H9 (cell line): Measurements from ENCODE around the gene ALG9. TPM values are rescaled to one million over a fixed set of nuclear protein-coding genes. Genes with fewer than 3 reads are reported as not detected.

Experiments used
- DNase-seq: peaks from one replicate; pipeline ENCODE4 v3.0.0-alpha.2; 2017
- H2AFZ ChIP-seq: one replicate; pipeline ENCODE4 v1.6.1; 2013; ENCODE audit warnings: mild to moderate bottlenecking, low read length, control low read depth, moderate library complexity
- H2AK5ac ChIP-seq: 2 replicates; pipeline ENCODE4 v1.6.1; 2013; ENCODE audit warnings: low read length, control low read depth, mixed read lengths; ENCODE audit not compliant: insufficient read length
- H2BK120ac ChIP-seq: one replicate; pipeline ENCODE4 v1.6.1; 2013; ENCODE audit warnings: low read depth, mild to moderate bottlenecking, low read length, control low read depth, inconsistent platforms; ENCODE audit not compliant: poor library complexity, severe bottlenecking
- H2BK12ac ChIP-seq: 2 replicates; pipeline ENCODE4 v1.6.1; 2013; ENCODE audit warnings: low read length, control low read depth, mixed read lengths, low read depth; ENCODE audit not compliant: insufficient read length
- H2BK15ac ChIP-seq: 2 replicates; pipeline ENCODE4 v1.6.1; 2013; ENCODE audit warnings: low read depth, low read length, control low read depth
- H2BK20ac ChIP-seq: one replicate; pipeline ENCODE4 v1.6.1; 2013; ENCODE audit warnings: low read depth, mild to moderate bottlenecking, low read length, control low read depth, inconsistent platforms; ENCODE audit not compliant: poor library complexity, severe bottlenecking
- H2BK5ac ChIP-seq: 2 replicates; pipeline ENCODE4 v1.6.1; 2013; ENCODE audit warnings: low read length, control low read depth, mixed read lengths; ENCODE audit not compliant: insufficient read length
- H3K14ac ChIP-seq: 2 replicates; pipeline ENCODE4 v1.6.1; 2013; ENCODE audit warnings: low read length, control low read depth; ENCODE audit not compliant: insufficient read depth
- H3K18ac ChIP-seq: 2 replicates; pipeline ENCODE4 v1.6.1; 2013; ENCODE audit warnings: low read depth, mild to moderate bottlenecking, mixed read lengths, low read length, control low read depth; ENCODE audit not compliant: insufficient read length
- H3K23ac ChIP-seq: 2 replicates; pipeline ENCODE4 v1.6.1; 2013; ENCODE audit warnings: low read length, control low read depth, mixed read lengths, low read depth; ENCODE audit not compliant: insufficient read length
- H3K23me2 ChIP-seq: 2 replicates; pipeline ENCODE4 v1.6.1; 2013; ENCODE audit warnings: low read depth, mild to moderate bottlenecking, mixed read lengths, low read length, control low read depth; ENCODE audit not compliant: insufficient read length, poor library complexity, severe bottlenecking
- H3K27ac ChIP-seq: 2 replicates; pipeline ENCODE4 v1.5.1; 2013; ENCODE audit warnings: low read length, control low read depth, mixed read lengths, low read depth; ENCODE audit not compliant: insufficient read length
- H3K27me3 ChIP-seq: 2 replicates; pipeline ENCODE4 v1.6.1; 2013; ENCODE audit warnings: low read length, control low read depth, inconsistent platforms; ENCODE audit not compliant: insufficient read depth
- H3K4ac ChIP-seq: 2 replicates; pipeline ENCODE4 v1.6.1; 2013; ENCODE audit warnings: low read depth, mild to moderate bottlenecking, control low read depth, inconsistent platforms, low read length, moderate library complexity
- H3K4me1 ChIP-seq: 2 replicates; pipeline ENCODE4 v1.6.1; 2013; ENCODE audit warnings: low read length, control low read depth, inconsistent platforms; ENCODE audit not compliant: insufficient read depth
- H3K4me2 ChIP-seq: 2 replicates; pipeline ENCODE4 v1.6.1; 2013; ENCODE audit warnings: low read length, control low read depth, mixed read lengths; ENCODE audit not compliant: insufficient read length, insufficient read depth
- H3K56ac ChIP-seq: 2 replicates; pipeline ENCODE4 v1.6.1; 2013; ENCODE audit warnings: low read depth, mild to moderate bottlenecking, mixed read lengths, low read length, control low read depth; ENCODE audit not compliant: insufficient read length
- H3K79me1 ChIP-seq: 2 replicates; pipeline ENCODE4 v1.6.1; 2013; ENCODE audit warnings: low read depth, mild to moderate bottlenecking, moderate library complexity, low read length, control low read depth, inconsistent platforms; ENCODE audit not compliant: insufficient read depth, poor library complexity, severe bottlenecking
- H3K79me2 ChIP-seq: 2 replicates; pipeline ENCODE4 v1.6.1; 2013; ENCODE audit warnings: low read length, control low read depth, inconsistent platforms; ENCODE audit not compliant: insufficient read depth
- H3K9ac ChIP-seq: 2 replicates; pipeline ENCODE4 v1.6.1; 2013; ENCODE audit warnings: low read length, control low read depth, mixed read lengths; ENCODE audit not compliant: insufficient read length; ENCODE audit errors: extremely low read depth
- H3K9me3 ChIP-seq: one replicate; pipeline ENCODE4 v1.6.1; 2013; ENCODE audit warnings: low read depth, low read length, inconsistent platforms; ENCODE audit not compliant: control insufficient read depth
- H3T11ph ChIP-seq: one replicate; pipeline ENCODE4 v1.6.1; 2013; ENCODE audit warnings: mild to moderate bottlenecking, low read length, control low read depth, inconsistent platforms
- H4K20me1 ChIP-seq: one replicate; pipeline ENCODE4 v1.6.1; 2013; ENCODE audit not compliant: control insufficient read depth, insufficient read length, insufficient read depth
- H4K5ac ChIP-seq: 2 replicates; pipeline ENCODE4 v1.6.1; 2013; ENCODE audit warnings: low read depth, mild to moderate bottlenecking, mixed read lengths, low read length, control low read depth; ENCODE audit not compliant: insufficient read length
- H4K8ac ChIP-seq: replicated peaks from 2 replicates; pipeline ENCODE4 v1.6.1; 2013; ENCODE audit warnings: low read length, control low read depth, mixed read lengths, low read depth; ENCODE audit not compliant: insufficient read length
- H4K91ac ChIP-seq: 2 replicates; pipeline ENCODE4 v1.6.1; 2013; ENCODE audit warnings: low read depth, mild to moderate bottlenecking, moderate library complexity, mixed read lengths, low read length, control low read depth; ENCODE audit not compliant: insufficient read length
- H3K27ac Mint-ChIP-seq, 3 experiments: 2 replicates in 2 of 3; 3 replicates in 1 of 3; pipeline ENCODE4 v1.8.0; 2020 to 2021; ENCODE audit warnings: mixed read lengths in 3 of 3, mild to moderate bottlenecking in 1 of 3, moderate library complexity in 1 of 3
- H3K27me3 Mint-ChIP-seq: 2 replicates; pipeline ENCODE4 v1.8.0; 2021; ENCODE audit warnings: low read depth, mild to moderate bottlenecking, moderate library complexity, mixed read lengths
- H3K36me3 Mint-ChIP-seq, 3 experiments: 2 replicates in 2 of 3; 3 replicates in 1 of 3; pipeline ENCODE4 v1.8.0; 2020 to 2021; ENCODE audit warnings: low read depth in 3 of 3, mixed read lengths in 3 of 3; ENCODE audit not compliant: insufficient read depth in 1 of 3
- H3K4me1 Mint-ChIP-seq, 2 experiments: 2 replicates each; pipeline ENCODE4 v1.8.0; 2020; ENCODE audit warnings: mixed read lengths in 2 of 2
- H3K4me3 Mint-ChIP-seq, 2 experiments: 2 replicates in 1 of 2; 3 replicates in 1 of 2; pipeline ENCODE4 v1.8.0; 2020 to 2021; ENCODE audit warnings: mild to moderate bottlenecking in 2 of 2, mixed read lengths in 2 of 2, moderate library complexity in 1 of 2
- H3K9me3 Mint-ChIP-seq, 2 experiments: 2 replicates in 1 of 2; 3 replicates in 1 of 2; pipeline ENCODE4 v1.8.0; 2020; ENCODE audit warnings: mild to moderate bottlenecking in 2 of 2, mixed read lengths in 2 of 2, moderate library complexity in 1 of 2
- WGBS: extraction: QIAGEN DNeasy Blood & Tissue Kit; methylation state at CpG from one replicate; pipeline ENCODE4 v1.1.7; 2013; ENCODE audit warnings: missing lambda C conversion rate, low lambda C conversion rate, mixed read lengths; ENCODE audit not compliant: insufficient read length; ENCODE audit errors: extremely low coverage; 5-methylcytosine and 5-hydroxymethylcytosine counted together
- total RNA-seq: library from RNA; stranded (reverse); gene quantifications from 2 replicates; pipeline ENCODE4 v1.2.1, GENCODE V29; 2021
- TF ChIP-seq, protein P1 (sequence below): fragments of 200-600 bp; sonication (generic); conservative IDR thresholded peaks from 3 replicates; pipeline ENCODE4 v1.8.0; 2021; ENCODE audit warnings: antibody characterized with exemption, mild to moderate bottlenecking

The ALG9 gene
- total RNA-seq, 1 experiment from 2014 or later = 26.0 TPM

DNA sequence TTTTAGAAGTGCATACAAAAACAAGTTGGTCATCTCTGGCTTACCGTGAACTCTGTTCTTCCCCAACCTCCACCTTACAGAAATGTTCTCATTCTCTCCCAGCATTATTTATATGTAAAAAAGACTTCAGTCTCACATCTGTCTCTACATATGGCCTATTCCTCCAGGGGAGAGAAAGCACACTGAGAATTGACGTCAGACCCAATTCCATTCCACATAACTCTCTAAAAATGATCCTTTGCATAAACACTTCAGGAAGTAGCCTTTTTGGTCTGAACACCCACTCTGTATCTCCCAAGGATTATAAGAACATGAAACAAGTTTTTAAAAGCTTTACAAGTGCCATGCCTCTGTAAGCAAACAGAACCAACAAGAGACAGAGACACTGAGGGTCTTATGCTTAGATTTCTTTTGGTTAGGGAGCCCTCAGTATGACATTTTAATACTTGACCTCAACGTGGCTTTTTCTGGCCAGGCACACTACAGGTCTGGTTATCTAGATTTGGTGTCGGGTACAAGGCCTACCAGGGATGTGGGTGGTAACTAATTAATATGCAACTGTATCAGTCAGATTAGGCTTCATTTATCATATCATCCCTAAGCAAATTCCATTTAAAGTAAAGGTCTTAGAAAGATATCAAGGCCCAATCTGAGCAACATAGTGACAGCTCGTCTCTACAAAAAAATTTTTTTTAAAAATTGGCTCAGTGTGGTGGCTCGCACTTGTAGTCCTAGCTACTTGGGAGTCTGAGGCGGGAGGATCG lies 56.6 kb downstream of the ALG9 start:
- H4K91ac ChIP-seq = no peak overlapping the region
- TF ChIP-seq, protein P1, sequence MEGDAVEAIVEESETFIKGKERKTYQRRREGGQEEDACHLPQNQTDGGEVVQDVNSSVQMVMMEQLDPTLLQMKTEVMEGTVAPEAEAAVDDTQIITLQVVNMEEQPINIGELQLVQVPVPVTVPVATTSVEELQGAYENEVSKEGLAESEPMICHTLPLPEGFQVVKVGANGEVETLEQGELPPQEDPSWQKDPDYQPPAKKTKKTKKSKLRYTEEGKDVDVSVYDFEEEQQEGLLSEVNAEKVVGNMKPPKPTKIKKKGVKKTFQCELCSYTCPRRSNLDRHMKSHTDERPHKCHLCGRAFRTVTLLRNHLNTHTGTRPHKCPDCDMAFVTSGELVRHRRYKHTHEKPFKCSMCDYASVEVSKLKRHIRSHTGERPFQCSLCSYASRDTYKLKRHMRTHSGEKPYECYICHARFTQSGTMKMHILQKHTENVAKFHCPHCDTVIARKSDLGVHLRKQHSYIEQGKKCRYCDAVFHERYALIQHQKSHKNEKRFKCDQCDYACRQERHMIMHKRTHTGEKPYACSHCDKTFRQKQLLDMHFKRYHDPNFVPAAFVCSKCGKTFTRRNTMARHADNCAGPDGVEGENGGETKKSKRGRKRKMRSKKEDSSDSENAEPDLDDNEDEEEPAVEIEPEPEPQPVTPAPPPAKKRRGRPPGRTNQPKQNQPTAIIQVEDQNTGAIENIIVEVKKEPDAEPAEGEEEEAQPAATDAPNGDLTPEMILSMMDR = no peak
- WGBS = no CpG with 5 or more reads among the region's 8 CpGs
- no peak overlapping the region for H3T11ph ChIP-seq
- no peaks in the 10 kb centered on the region for H3K23me2 ChIP-seq
- no peak overlapping the region for H3K9ac ChIP-seq
- H4K5ac ChIP-seq = no peak overlapping the region
- no peak overlapping the region for H3K4me2 ChIP-seq
- no peak overlapping the region for H2AK5ac ChIP-seq
- H2BK20ac ChIP-seq = no peak overlapping the region
- no peak overlapping the region for H3K4me3 Mint-ChIP-seq
- H3K56ac ChIP-seq = no peak overlapping the region
- H4K8ac ChIP-seq = no peak overlapping the region
- H3K27ac Mint-ChIP-seq = no peak overlapping the region
- H3K4ac ChIP-seq = no peak overlapping the region
- no peaks in the 10 kb centered on the region for H3K79me1 ChIP-seq
- H2BK5ac ChIP-seq = no peak overlapping the region
- peaks cover 0 to 1% (median 0%) of the 10 kb centered on the region in 3 experiments; a peak in 1 of 7 replicates for H3K36me3 Mint-ChIP-seq
- no peak overlapping the region for H2AFZ ChIP-seq
- no peaks in the 10 kb centered on the region for H3K27me3 Mint-ChIP-seq
- H3K79me2 ChIP-seq = no peaks in the 10 kb centered on the region
- H3K27me3 ChIP-seq = no peaks in the 10 kb centered on the region
- H4K20me1 ChIP-seq = no peaks in the 10 kb centered on the region
- no peak for DNase-seq
- H3K14ac ChIP-seq = no peak overlapping the region
- no peaks in the 10 kb centered on the region for H3K9me3 ChIP-seq
- H3K4me1 ChIP-seq = no peaks in the 10 kb centered on the region
- no peaks in the 10 kb centered on the region for H3K9me3 Mint-ChIP-seq
- H3K27ac ChIP-seq = no peak overlapping the region
- H2BK15ac ChIP-seq = no peak overlapping the region
- H3K4me1 Mint-ChIP-seq = peaks cover 3% of the 10 kb centered on the region in 2 experiments; a peak in 1 of 4 replicates
- H2BK120ac ChIP-seq = no peak overlapping the region
- no peak overlapping the region for H3K18ac ChIP-seq
- no peak overlapping the region for H3K23ac ChIP-seq
- H2BK12ac ChIP-seq = no peak overlapping the region
